C4-2B (cell line): Measurements from ENCODE around the gene CHRNB2.
A peak's percentile ranks its signal among the peaks of the same experiment; 100 is the strongest.

Experiments used
- H3K27ac ChIP-seq: fragments of 450-650 bp; 2 replicates; pipeline ENCODE4 v1.5.1; 2017
- ZFX ChIP-seq: fragments of 450-650 bp; IDR thresholded peaks from 2 replicates; pipeline ENCODE4 v1.6.1; 2017
- TF ChIP-seq, protein P1 (sequence below): fragments of 450-650 bp; conservative IDR thresholded peaks from 2 replicates; pipeline ENCODE4 v1.5.1; 2017; ENCODE audit warnings: mild to moderate bottlenecking

CHRNB2 gene

DNA sequence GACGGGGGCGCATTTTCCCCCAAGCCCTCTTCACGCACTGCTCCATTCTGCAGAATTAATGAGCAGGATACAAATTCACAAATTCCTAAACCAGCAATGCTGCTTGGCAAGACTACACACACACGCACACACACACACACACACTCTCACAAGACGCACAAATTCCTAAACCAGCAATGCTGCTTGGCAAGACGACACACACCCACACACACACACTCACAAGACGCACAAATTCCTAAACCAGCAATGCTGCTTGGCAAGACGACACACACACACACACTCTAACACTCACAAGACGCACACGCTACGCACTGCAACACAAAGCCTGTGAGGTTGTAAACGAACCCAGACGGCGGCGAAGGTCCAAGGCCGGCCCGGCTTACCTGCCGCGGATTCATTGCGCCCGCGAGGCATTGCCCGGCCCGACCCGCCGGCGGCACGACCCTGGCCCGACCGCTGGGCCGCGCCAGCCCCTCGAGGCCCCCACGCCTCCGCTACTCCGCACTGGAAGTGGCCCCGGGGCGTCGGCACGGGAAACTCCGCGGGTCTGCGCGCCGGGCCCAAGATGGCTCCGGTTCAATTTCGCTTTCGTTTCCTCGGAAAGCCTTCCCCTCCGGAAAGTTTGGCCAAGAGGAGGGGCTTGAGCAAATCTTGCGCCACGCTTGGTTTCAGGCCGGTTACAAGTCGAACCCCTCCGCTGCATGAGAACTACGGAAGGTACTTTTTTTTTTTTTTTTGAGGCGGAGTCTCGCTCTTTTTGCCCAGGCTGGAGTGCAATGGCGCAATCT is 40.2 kb downstream of the CHRNB2 start, which contains the start of gene ADAR:
TSS of gene ADAR (minus strand) at position 578 of the 788 bp plus-strand sequence. CDS start at position 398, 180 bp downstream.
- TF ChIP-seq, protein P1, sequence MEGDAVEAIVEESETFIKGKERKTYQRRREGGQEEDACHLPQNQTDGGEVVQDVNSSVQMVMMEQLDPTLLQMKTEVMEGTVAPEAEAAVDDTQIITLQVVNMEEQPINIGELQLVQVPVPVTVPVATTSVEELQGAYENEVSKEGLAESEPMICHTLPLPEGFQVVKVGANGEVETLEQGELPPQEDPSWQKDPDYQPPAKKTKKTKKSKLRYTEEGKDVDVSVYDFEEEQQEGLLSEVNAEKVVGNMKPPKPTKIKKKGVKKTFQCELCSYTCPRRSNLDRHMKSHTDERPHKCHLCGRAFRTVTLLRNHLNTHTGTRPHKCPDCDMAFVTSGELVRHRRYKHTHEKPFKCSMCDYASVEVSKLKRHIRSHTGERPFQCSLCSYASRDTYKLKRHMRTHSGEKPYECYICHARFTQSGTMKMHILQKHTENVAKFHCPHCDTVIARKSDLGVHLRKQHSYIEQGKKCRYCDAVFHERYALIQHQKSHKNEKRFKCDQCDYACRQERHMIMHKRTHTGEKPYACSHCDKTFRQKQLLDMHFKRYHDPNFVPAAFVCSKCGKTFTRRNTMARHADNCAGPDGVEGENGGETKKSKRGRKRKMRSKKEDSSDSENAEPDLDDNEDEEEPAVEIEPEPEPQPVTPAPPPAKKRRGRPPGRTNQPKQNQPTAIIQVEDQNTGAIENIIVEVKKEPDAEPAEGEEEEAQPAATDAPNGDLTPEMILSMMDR = no peak
- TF ChIP-seq ZFX = peak; percentile 85
- H3K27ac ChIP-seq = peak within 1 kb of the TSS; percentile 92

DNA sequence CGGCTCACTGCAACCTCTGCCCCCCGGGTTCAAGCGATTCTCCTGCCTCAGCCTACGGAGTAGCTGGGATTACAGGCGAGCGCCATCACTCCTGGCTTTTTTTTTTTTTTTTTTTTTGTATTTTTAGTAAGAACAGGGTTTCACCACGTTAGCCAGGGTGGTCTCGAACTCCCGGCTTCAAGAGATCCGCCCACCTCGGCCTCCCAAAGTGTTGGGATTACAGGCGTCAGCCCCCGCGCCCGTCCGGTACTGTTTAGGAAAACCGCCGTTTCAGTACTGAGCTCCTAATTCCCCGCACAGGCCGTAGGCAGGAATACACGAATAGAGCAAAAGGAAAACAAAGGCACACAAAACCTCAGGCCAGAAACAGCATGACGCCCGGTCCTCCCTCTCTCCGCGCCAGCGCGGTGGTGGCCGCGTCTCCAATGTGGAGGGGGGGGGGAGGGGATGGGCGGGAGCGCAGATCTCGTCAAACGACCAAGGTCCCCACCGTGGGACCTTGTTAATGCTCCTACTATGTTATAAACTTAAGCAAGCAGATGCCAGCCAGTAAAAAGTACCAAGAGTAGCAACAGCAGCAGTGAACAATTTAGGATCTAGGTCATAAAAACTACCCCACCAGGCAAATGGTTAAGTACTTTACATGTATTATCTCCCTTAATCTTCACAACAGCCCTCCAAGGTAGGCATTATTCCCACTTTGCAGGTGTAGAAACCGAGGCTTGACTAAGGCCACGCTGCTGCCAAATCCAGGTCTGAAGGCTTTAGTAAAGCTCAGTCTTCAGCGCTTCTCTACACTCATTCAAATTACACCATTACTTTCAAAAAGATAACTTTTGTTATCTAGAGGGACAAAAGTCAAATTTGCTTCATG is 41.1 kb downstream of the CHRNB2 start:
- TF ChIP-seq, protein P1 = no peak
- peak overlapping the region; percentile 92 for H3K27ac ChIP-seq

DNA sequence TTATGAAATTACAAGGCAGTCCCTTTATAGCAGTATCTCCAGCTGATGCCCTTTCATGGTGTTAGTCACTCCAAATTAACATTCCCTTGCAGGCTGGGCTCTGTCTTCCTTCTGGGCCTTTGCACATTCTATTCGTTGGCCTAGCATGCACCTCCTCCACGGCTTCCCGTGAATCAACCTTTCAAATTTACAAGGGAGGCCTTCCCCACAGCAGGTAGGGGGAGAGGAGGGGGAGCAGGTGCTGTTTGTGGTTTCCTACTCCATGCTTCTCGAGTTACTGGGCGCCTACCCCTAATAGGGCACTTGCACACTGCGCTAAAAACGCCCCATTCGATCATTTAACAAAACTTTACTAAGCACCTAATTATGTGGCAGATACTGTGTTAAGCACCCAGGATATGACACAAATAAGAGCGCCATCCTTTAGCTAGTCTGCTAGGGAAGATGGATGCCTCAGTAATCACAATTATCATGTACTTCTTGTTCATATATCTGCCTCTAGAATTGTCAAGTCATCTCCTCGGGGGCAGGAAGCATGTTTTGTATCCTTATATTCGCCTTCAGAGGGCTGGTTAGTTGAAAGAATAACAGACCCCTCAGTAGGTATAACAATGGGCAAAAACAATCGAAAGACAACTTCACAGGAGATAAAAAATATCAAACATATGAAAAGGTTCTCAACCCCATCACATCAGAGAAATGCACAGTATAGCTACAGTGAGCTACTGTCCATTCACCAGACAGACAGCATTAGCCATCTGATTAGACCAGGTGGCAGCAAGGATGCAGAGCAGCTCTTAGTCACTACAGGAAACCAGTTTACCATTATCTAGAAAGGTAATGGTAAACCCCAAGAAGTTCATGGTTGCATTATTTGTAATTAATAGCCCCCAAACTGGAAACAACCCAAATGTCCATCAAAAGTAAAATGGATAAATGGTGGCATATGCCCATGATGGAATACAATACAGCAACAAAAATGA is 42.1 kb downstream of the CHRNB2 start:
- H3K27ac ChIP-seq = peak overlapping the region; percentile 92
- TF ChIP-seq, protein P1 = no peak
- TF ChIP-seq ZFX = no peak

DNA sequence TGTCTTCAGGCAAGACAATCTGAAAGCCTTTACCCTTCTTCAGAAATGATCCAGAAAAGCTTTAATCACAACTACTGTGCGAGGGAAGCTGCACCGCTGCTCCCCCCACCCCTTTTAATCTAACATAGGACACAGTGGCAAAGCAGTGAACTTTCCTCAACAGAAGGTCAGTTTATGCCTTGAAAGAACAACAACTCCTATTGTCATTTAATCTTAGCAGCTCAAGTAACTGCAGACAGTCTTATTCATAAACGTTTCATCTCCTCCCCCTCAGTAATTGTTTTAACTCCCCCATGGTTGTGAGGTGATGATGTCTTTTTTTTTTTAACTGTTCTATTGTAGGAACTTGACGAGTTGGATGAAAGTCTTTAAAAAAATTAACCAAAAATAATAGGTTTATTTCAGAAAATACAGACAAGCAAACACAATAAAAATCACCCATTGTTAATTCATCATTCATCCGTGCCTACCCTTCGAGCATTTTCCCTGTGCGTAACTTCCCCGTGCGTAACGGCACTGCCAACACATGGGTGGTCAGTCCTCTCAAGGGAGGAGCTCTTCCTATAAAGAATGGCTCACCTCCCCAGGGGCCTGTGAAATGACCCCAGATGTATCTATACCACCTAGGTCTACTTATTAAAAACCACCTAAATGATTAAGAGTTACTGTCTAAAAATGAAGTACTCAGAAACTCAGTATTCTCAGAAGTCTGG is 43.7 kb downstream of the CHRNB2 start:
- no peak for TF ChIP-seq ZFX
- TF ChIP-seq, protein P1 = no peak
- H3K27ac ChIP-seq = no peak overlapping the region

DNA sequence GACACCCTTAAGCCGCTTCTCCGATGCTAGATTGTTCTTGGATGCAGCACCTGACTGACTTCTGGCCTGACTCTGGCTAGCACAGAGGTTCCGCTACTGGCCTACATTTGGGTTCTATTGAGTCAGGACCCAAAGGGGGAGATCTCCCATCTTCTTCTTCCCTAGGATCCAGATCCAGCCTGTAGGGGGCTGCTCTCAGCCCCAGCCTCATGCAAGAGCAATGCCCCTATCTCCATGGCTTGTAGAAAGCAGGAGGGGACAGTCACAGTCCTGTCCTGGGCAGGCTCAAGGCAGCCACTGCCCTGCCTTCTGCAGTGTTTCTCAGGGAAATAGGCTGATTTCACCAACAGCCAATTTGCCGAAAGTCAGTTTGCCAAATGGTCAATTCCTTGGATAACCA is 46.7 kb downstream of the CHRNB2 start:
- no peak overlapping the region for H3K27ac ChIP-seq
- TF ChIP-seq, protein P1 = no peak
- TF ChIP-seq ZFX = no peak

DNA sequence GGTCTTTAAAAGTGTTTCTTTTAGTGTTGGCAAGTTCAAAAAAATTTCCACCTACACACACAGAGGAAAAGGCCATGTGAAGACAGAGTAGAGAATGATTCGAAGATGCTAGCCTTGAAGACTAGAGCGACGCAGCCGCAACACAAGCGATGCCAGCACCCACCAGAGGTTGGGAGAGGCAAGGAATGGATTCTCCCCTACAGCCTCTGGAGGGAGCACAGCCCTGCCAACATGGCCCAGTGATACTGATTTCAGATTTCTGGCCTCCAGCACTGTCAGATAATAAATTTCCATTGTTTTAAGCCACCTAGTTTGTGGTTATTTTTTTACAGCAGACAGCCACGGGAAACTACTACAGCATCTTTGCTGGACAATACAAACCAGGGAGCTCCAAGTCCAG is 47.3 kb downstream of the CHRNB2 start:
- TF ChIP-seq ZFX = no peak
- TF ChIP-seq, protein P1 = no peak
- no peak overlapping the region for H3K27ac ChIP-seq
